ENCODE measurements around the gene ANO9. TPM values are rescaled to one million over a fixed set of nuclear protein-coding genes. Genes with fewer than 3 reads are reported as not detected.

ANO9 gene
- total and polyA plus RNA-seq, 2 donors from 2014 or later, result 11.3 to 21.8 TPM

DNA sequence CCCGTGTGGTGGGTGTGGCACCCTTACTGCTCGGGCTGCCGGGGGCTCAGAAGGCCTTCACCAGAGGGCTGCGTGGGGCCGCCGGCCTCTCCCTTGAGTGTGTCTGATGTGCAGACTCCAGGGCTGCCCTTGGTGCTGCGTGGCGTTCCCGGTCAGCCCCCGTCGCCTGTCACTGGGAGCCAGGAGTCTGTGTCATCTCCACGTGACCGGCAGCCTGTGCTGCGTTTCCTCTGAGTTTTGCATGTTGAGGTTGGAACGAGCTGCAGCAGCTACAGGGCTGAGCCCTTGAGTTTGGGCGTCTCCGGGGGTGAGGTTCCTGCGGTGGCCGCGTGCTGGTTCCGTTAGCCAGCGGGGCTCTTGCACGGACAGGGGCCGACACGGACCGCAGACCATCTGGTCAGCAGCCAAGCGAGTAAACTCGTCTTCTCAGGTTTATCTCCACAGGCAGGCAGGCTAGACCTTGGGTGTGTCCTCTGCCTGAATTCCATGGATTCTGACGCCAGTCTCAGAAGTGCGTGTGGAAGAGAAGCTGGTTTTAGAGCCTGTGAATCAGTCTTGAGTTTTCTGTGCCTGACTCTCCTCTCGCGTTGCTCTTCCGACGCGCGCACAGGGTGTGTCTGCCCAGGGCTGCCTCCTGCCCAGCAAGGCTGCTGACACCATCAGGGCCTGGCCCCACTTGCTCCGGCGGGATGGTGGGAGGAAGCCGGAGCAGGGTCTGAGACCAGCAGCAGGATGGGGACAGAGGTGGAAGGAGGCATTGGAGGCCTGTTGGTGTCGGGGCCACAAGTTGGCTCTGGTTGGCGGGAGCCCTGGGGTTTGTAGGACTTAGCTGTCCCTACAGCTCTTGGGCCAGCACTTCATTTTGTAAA, 18.8 kb upstream of the ANO9 start:
- TF ChIP-seq, protein P1, sequence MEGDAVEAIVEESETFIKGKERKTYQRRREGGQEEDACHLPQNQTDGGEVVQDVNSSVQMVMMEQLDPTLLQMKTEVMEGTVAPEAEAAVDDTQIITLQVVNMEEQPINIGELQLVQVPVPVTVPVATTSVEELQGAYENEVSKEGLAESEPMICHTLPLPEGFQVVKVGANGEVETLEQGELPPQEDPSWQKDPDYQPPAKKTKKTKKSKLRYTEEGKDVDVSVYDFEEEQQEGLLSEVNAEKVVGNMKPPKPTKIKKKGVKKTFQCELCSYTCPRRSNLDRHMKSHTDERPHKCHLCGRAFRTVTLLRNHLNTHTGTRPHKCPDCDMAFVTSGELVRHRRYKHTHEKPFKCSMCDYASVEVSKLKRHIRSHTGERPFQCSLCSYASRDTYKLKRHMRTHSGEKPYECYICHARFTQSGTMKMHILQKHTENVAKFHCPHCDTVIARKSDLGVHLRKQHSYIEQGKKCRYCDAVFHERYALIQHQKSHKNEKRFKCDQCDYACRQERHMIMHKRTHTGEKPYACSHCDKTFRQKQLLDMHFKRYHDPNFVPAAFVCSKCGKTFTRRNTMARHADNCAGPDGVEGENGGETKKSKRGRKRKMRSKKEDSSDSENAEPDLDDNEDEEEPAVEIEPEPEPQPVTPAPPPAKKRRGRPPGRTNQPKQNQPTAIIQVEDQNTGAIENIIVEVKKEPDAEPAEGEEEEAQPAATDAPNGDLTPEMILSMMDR (IDR thresholded peaks at IDR 0.05; ENCODE audit: borderline replicate concordance, extremely low read depth, insufficient read depth), result no peak
- no peak overlapping the region for H3K4me3 ChIP-seq (ENCODE audit: low read length in 3 of 3)
- H3K27ac ChIP-seq (ENCODE audit: low read depth in 2 of 2, low read length in 2 of 2), result no peak overlapping the region
- no peaks in the 10 kb centered on the region for H3K27me3 ChIP-seq (ENCODE audit: control insufficient read depth, insufficient read depth, low read length)
- intact Hi-C loops (cut with DNase I), result no loop called here
- FAIRE-seq, result no peak
- H3K9me3 ChIP-seq (ENCODE audit: control insufficient read depth in 2 of 3, insufficient read depth in 1 of 3, low read length in 3 of 3), result no peaks in the 10 kb centered on the region
- H3K4me1 ChIP-seq (ENCODE audit: control insufficient read depth in 2 of 3, insufficient read depth in 2 of 3, low read depth in 1 of 3, low read length in 3 of 3), result no peaks in the 10 kb centered on the region
- peak in 1 of 5 donors; percentile 72 for DNase-seq
- no peak overlapping the region for H3K9ac ChIP-seq (ENCODE audit: low read length in 3 of 3)
- no peaks in the 10 kb centered on the region for H3K36me3 ChIP-seq (ENCODE audit: control insufficient read depth in 2 of 3, insufficient read depth in 3 of 3, low read length in 3 of 3)

DNA sequence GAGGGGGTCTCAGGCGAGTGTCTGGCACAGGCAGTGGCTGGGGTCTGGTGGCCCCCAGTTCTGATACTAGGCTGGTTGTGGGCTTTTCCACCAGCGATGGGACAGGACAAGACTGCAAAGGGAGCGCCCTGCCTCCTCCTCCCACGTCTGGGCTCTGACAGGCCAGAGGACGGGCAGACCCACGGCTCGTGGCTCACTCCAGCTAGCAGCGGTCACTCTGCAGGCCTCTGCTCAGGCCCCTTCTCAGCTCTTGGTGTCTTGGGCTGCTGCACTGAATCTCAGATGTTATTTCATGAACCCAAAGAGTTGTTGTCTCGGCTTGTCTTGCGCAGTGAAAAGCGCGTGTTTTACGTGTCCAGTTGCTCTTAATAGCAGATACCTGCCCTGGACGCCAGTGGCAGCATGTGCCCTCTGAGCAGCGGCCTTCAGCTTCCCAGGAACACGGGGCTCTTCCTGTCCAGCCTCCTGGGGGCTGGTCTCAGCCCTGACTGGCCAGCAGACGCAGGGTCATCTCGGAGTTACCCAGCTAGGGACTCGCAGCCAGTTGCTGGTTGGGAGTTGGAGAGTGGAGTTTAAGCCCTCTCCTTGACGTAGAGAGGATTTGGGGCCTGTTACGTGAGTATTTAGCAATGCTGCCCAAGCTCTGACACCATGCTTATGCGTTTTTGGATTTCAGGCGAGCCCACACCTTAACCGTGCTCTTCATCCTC, 17.9 kb upstream of the ANO9 start:
- no peak for FAIRE-seq
- intact Hi-C loops (cut with DNase I), result no loop called here

GRCh38 chr11:457111-457760, 15.4 kb upstream of the ANO9 start:
- no peak overlapping the region for H3K9ac ChIP-seq (ENCODE audit: low read length in 3 of 3)
- no peaks in the 10 kb centered on the region for H3K9me3 ChIP-seq (ENCODE audit: control insufficient read depth in 2 of 3, insufficient read depth in 1 of 3, low read length in 3 of 3)
- FAIRE-seq, result no peak
- intact Hi-C loops (cut with DNase I), result no loop called here
- TF ChIP-seq, protein P1 (IDR thresholded peaks at IDR 0.05; ENCODE audit: borderline replicate concordance, extremely low read depth, insufficient read depth), result no peak
- no peaks in the 10 kb centered on the region for H3K27me3 ChIP-seq (ENCODE audit: control insufficient read depth, insufficient read depth, low read length)
- peaks cover 0 to 9% (median 5%) of the 10 kb centered on the region in 3 donors for H3K36me3 ChIP-seq (ENCODE audit: control insufficient read depth in 2 of 3, insufficient read depth in 3 of 3, low read length in 3 of 3)
- H3K4me3 ChIP-seq (ENCODE audit: low read length in 3 of 3), result no peak overlapping the region
- peak in 2 of 5 donors; percentile 34 to 51 for DNase-seq
- peaks cover 0 to 5% (median 0%) of the 10 kb centered on the region in 3 donors for H3K4me1 ChIP-seq (ENCODE audit: control insufficient read depth in 2 of 3, insufficient read depth in 2 of 3, low read depth in 1 of 3, low read length in 3 of 3)
- no peak overlapping the region for H3K27ac ChIP-seq (ENCODE audit: low read depth in 2 of 2, low read length in 2 of 2)

More for the DNA sequence above, 17.9 kb upstream of the ANO9 start:
- Histone ChIP-seq H3K27me3 (ENCODE audit: control insufficient read depth, insufficient read depth, low read length) (no peaks in the 10 kb centered on the region), H3K4me3 (ENCODE audit: low read length in 3 of 3) (no peak overlapping the region), H3K27ac (ENCODE audit: low read depth in 2 of 2, low read length in 2 of 2) (no peak overlapping the region), H3K9ac (ENCODE audit: low read length in 3 of 3) (no peak overlapping the region), H3K36me3 (ENCODE audit: control insufficient read depth in 2 of 3, insufficient read depth in 3 of 3, low read length in 3 of 3) (no peaks in the 10 kb centered on the region), H3K4me1 (ENCODE audit: control insufficient read depth in 2 of 3, insufficient read depth in 2 of 3, low read depth in 1 of 3, low read length in 3 of 3) (peaks cover 0 to 3% (median 0%) of the 10 kb centered on the region in 3 donors), H3K9me3 (ENCODE audit: control insufficient read depth in 2 of 3, insufficient read depth in 1 of 3, low read length in 3 of 3) (no peaks in the 10 kb centered on the region)
- TF ChIP-seq, protein P1 (IDR thresholded peaks at IDR 0.05; ENCODE audit: borderline replicate concordance, extremely low read depth, insufficient read depth), result no peak
- peak in 1 of 5 donors; percentile 35 for DNase-seq
